HG02884 (cell line): ENCODE data around the gene FGF22.
"Not testable (repeated sequence)": the region's sequence is repeated elsewhere in the genome, so short reads cannot be mapped to it uniquely, and the experiment has no call there.

ENCODE experiments used
- ATAC-seq: cut with Tn5 transposase; IDR thresholded peaks from one replicate; pipeline ENCODE4 v1.9.1; 2021; ENCODE audit warnings: mild to moderate bottlenecking, moderate library complexity; ENCODE audit not compliant: unreplicated experiment

FGF22 gene

GRCh38 chr19:639253-640160 is at the start of gene FGF22:
TSS of gene FGF22 (plus strand) at chr19:639879. CDS start at chr19:639926, 47 bp downstream.
- no peak for ATAC-seq

GRCh38 chr19:590396-590745 is 49.3 kb upstream of the FGF22 start:
- no peak for ATAC-seq

- no peak for ATAC-seq
Measured at GRCh38 chr19:590750-591098, 49.0 kb upstream of the FGF22 start.

- no peak for ATAC-seq
Measured at GRCh38 chr19:591099-591958, 48.4 kb upstream of the FGF22 start.

GRCh38 chr19:592101-592500 is 47.6 kb upstream of the FGF22 start:
- ATAC-seq: no peak

GRCh38 chr19:593055-593454 is 46.6 kb upstream of the FGF22 start:
- ATAC-seq: no peak

- no peak for ATAC-seq
Measured at GRCh38 chr19:593505-593904, 46.2 kb upstream of the FGF22 start.

- ATAC-seq: no peak
Measured at GRCh38 chr19:594265-594870, 45.3 kb upstream of the FGF22 start.

- no peak for ATAC-seq
Measured at GRCh38 chr19:595326-596262, 44.1 kb upstream of the FGF22 start.

GRCh38 chr19:596263-596655 is 43.4 kb upstream of the FGF22 start:
- ATAC-seq: no peak

GRCh38 chr19:597406-598315 is 42.0 kb upstream of the FGF22 start:
- no peak for ATAC-seq

- ATAC-seq: no peak
Measured at GRCh38 chr19:601310-601709, 38.4 kb upstream of the FGF22 start.

- ATAC-seq: no peak
Measured at GRCh38 chr19:601790-602189, 37.9 kb upstream of the FGF22 start.

- no peak for ATAC-seq
Measured at GRCh38 chr19:602391-603301, 37.0 kb upstream of the FGF22 start.

GRCh38 chr19:603302-603639 is 36.4 kb upstream of the FGF22 start:
- not testable (repeated sequence) for ATAC-seq

GRCh38 chr19:603779-604178 is 35.9 kb upstream of the FGF22 start:
- not testable (repeated sequence) for ATAC-seq

GRCh38 chr19:604355-604754 is 35.3 kb upstream of the FGF22 start:
- no peak for ATAC-seq
